K562 (cell line): ENCODE results near the gene RCC2. TPM values are rescaled to one million over a fixed set of nuclear protein-coding genes. Genes with fewer than 3 reads are reported as not detected.

Experiments used
- CREB1 ChIP-seq, 2 experiments: sonication (generic) in 1 of 2; formaldehyde crosslinking in 1 of 2; IDR thresholded peaks; 2 replicates each; pipeline versions ENCODE4 v1.6.1 to v1.8.0; 2012 to 2022; ENCODE audit warnings: inconsistent platforms in 1 of 2, mild to moderate bottlenecking in 1 of 2, missing genetic modification reagents in 1 of 2, moderate library complexity in 1 of 2
- CTBP1 ChIP-seq: fragments of 450-650 bp; IDR thresholded peaks from 2 replicates; pipeline ENCODE4 v1.6.1; 2016; ENCODE audit warnings: borderline replicate concordance
- CXXC5 ChIP-seq: fragments of 250-450 bp; sonication (Bioruptor Pico); IDR thresholded peaks from 2 replicates; pipeline ENCODE4 v1.8.0; 2022; ENCODE audit warnings: inconsistent platforms, mild to moderate bottlenecking, moderate library complexity
- E4F1 ChIP-seq: fragments of 250-450 bp; sonication (Bioruptor Pico); IDR thresholded peaks from 2 replicates; pipeline ENCODE4 v1.5.0; 2021; ENCODE audit warnings: mild to moderate bottlenecking, borderline replicate concordance
- FOSL1 ChIP-seq: fragments of 200-800 bp; sonication (Bioruptor generic); conservative IDR thresholded peaks from 2 replicates; pipeline ENCODE4 v1.6.1; 2016; ENCODE audit warnings: missing genetic modification characterization, missing compliant biosample characterization
- LARP7 ChIP-seq: fragments of 450-650 bp; IDR thresholded peaks from 2 replicates; pipeline ENCODE4 v1.6.1; 2016
- NFIC ChIP-seq: fragments of 450-650 bp; IDR thresholded peaks from 2 replicates; pipeline ENCODE4 v1.6.1; 2017; ENCODE audit warnings: mild to moderate bottlenecking, inconsistent platforms
- PREB ChIP-seq: sonication (generic); formaldehyde crosslinking; IDR thresholded peaks from 2 replicates; pipeline ENCODE4 v1.8.1; 2023; ENCODE audit warnings: mild to moderate bottlenecking, missing genetic modification reagents
- RBFOX2 ChIP-seq: fragments of 200-400 bp; formaldehyde crosslinking; IDR thresholded peaks from 2 replicates; pipeline ENCODE4 v1.6.1; 2017; ENCODE audit warnings: low read depth, mild to moderate bottlenecking, low read length, moderate library complexity
- SRF ChIP-seq, 2 experiments: fragments of 250-450, 450-650 bp in 1 of 2; sonication (Bioruptor Pico) in 1 of 2; sonication (generic) in 1 of 2; formaldehyde crosslinking; IDR thresholded peaks; 2 replicates each; pipeline versions ENCODE4 v1.5.0 to v1.5.1; 2020 to 2022; ENCODE audit warnings: mild to moderate bottlenecking in 1 of 2, missing genetic modification reagents in 1 of 2
- ZBTB9 ChIP-seq: fragments of 450-650 bp; formaldehyde crosslinking; IDR thresholded peaks from 2 replicates; pipeline ENCODE4 v1.4.0; 2020; ENCODE audit warnings: mild to moderate bottlenecking, moderate library complexity
- ZNF41 ChIP-seq: fragments of 250-450 bp; sonication (Bioruptor Pico); conservative IDR thresholded peaks from 2 replicates; pipeline ENCODE4 v1.4.0; 2020; ENCODE audit warnings: mild to moderate bottlenecking
- ZNF609 ChIP-seq: sonication (generic); formaldehyde crosslinking; IDR thresholded peaks from 2 replicates; pipeline ENCODE4 v1.8.1; 2023; ENCODE audit warnings: missing genetic modification reagents, mild to moderate bottlenecking, borderline replicate concordance
- ZNF639 ChIP-seq, 2 experiments: fragments of 200-800 bp in 1 of 2; sonication (Bioruptor generic) in 1 of 2; sonication (generic) in 1 of 2; formaldehyde crosslinking in 1 of 2; IDR thresholded peaks in 1 of 2; conservative IDR thresholded peaks in 1 of 2; 2 replicates each; pipeline versions ENCODE4 v1.5.0 to v1.6.1; 2016 to 2020; ENCODE audit warnings: missing compliant biosample characterization in 1 of 2, missing genetic modification characterization in 1 of 2, missing genetic modification reagents in 1 of 2
- polyA plus RNA-seq, 8 experiments: library from polyadenylated mRNA; depleted of rRNA in 4 of 8; stranded (reverse) in 5 of 8; unstranded in 3 of 8; fragments of >200 nt; fragmentation: Nextera tagmentation in 2 of 8; fragmentation: Illumina TruSeq in 1 of 8; extraction: Ambion mirVana in 2 of 8; extraction: Trizol in 1 of 8; gene quantifications; 2 replicates each; pipeline versions ENCODE4 v1.2.1 to v1.2.3, GENCODE V29; 2011 to 2014; ENCODE audit warnings: inconsistent platforms in 1 of 8, missing spikeins in 1 of 8
- total RNA-seq, 7 experiments: library from RNA; depleted of rRNA in 6 of 7; stranded (reverse); fragments of >200 nt in 6 of 7; fragmentation: Illumina TruSeq in 2 of 7; extraction: Trizol in 2 of 7; gene quantifications; 2 replicates each; pipeline versions ENCODE4 v1.2.1 to v1.2.3, GENCODE V29; 2011 to 2021; ENCODE audit warnings: low replicate concordance in 1 of 7

RCC2 gene
- total and polyA plus RNA-seq, 9 of the 15 experiments (the other 6 are each of a cell fraction or from before 2014, with no cell fraction given): 31.8 to 292 (median 116) TPM

- peak in 1 of 2 experiments; percentile 94; a peak in 2 of 4 replicates for TF ChIP-seq ZNF639 (CRISPR knock-in tag; conservative IDR thresholded peaks at IDR 0.05 in 1 of 2, IDR thresholded peaks at IDR 0.05 in 1 of 2)
- TF ChIP-seq ZBTB9 (CRISPR knock-in tag): peak; percentile 28; the same call in 1 of the 2 replicates
- peak; percentile 69; the same call in 1 of the 2 replicates for TF ChIP-seq CXXC5 (CRISPR knock-in tag)
- no peak for TF ChIP-seq E4F1 (CRISPR knock-in tag)
- no peak for TF ChIP-seq CREB1 (IDR thresholded peaks at IDR 0.05)
- TF ChIP-seq CREB1 (CRISPR knock-in tag; IDR thresholded peaks at IDR 0.05): no peak
- no peak for TF ChIP-seq LARP7
- TF ChIP-seq ZNF41 (CRISPR knock-in tag): no peak
- peak; percentile 28; the same call in 1 of the 2 replicates for TF ChIP-seq FOSL1
- TF ChIP-seq CTBP1: no peak; the same call in 1 of the 2 replicates
- peak; percentile 79 for TF ChIP-seq RBFOX2
- no peak for TF ChIP-seq SRF (CRISPR knock-in tag; IDR thresholded peaks at IDR 0.05)
- no peak for TF ChIP-seq ZNF609
- no peak for TF ChIP-seq PREB
- TF ChIP-seq NFIC: no peak
Measured at GRCh38 chr1:17437580-17438317, 1.7 kb downstream of the RCC2 start (continued).
